ENCODE measurements around the gene MAN2A1. TPM values are rescaled to one million over a fixed set of nuclear protein-coding genes. Genes with fewer than 3 reads are reported as not detected.

MAN2A1 gene
- total RNA-seq, 1 experiment from 2014 or later: 35.4 TPM

GRCh38 chr5:109640976-109641375 lies 48.8 kb upstream of the MAN2A1 start (continued):
- TF ChIP-seq RAD21 (IDR thresholded peaks at IDR 0.05; ENCODE audit: low read depth) (no peak), EGR1 (IDR thresholded peaks at IDR 0.05; ENCODE audit: low read depth) (no peak), CBX3 (IDR thresholded peaks at IDR 0.05; ENCODE audit: low read depth) (no peak), SP1 (IDR thresholded peaks at IDR 0.05; ENCODE audit: low read depth) (no peak), MAX (IDR thresholded peaks at IDR 0.05) (no peak), SRF (IDR thresholded peaks at IDR 0.05; ENCODE audit: low read depth) (no peak)

- no peak overlapping the region for H3K27ac ChIP-seq (ENCODE audit: low read depth, low read length)
- CTCF ChIA-PET: no interaction called here
- no peak overlapping the region for H3K4me3 ChIP-seq (replicated peaks in 1 of 2; ENCODE audit: low read depth in 1 of 2, low read length in 2 of 2)
- no peak overlapping the region for H3K4me2 ChIP-seq (ENCODE audit: low read length)
- H3K27me3 ChIP-seq (ENCODE audit: insufficient read depth, low read length): no peaks in the 10 kb centered on the region
- ATAC-seq (no peak), DNase-seq (ENCODE audit: low read depth, low spot score) (no peak)
- no peak overlapping the region for H2AFZ ChIP-seq (ENCODE audit: low read depth, low read length, poor library complexity, severe bottlenecking)
- H4K20me1 ChIP-seq (ENCODE audit: insufficient read depth): no peaks in the 10 kb centered on the region
- H3K9ac ChIP-seq (ENCODE audit: low read length): no peak overlapping the region
- H3K36me3 ChIP-seq (ENCODE audit: control insufficient read depth in 1 of 2, insufficient read depth in 2 of 2, low read length in 2 of 2): no peaks in the 10 kb centered on the region
- H3K9me2 ChIP-seq (ENCODE audit: insufficient read depth): no peaks in the 10 kb centered on the region
- no peaks in the 10 kb centered on the region for H3K4me1 ChIP-seq (ENCODE audit: control insufficient read depth in 1 of 2, insufficient read depth in 2 of 2, low read length in 2 of 2)
- intact Hi-C loops (cut with micrococcal nuclease): no loop called here
- POLR2A ChIA-PET: no interaction called here
- TF ChIP-seq YY1 (IDR thresholded peaks at IDR 0.05; ENCODE audit: extremely low read depth, insufficient replicate concordance, low read depth, low read length) (no peak), ELF1 (IDR thresholded peaks at IDR 0.05; ENCODE audit: borderline replicate concordance, low read depth) (no peak), SRF (IDR thresholded peaks at IDR 0.05; ENCODE audit: low read depth) (no peak), POLR2AphosphoS5 (IDR thresholded peaks at IDR 0.05; ENCODE audit: low read depth, low read length) (no peak), SIN3A (IDR thresholded peaks at IDR 0.05; ENCODE audit: low read depth) (no peak), ATF3 (IDR thresholded peaks at IDR 0.05) (no peak), SP1 (IDR thresholded peaks at IDR 0.05; ENCODE audit: low read depth) (no peak), CBX3 (IDR thresholded peaks at IDR 0.05; ENCODE audit: low read depth) (no peak), ZBTB33 (IDR thresholded peaks at IDR 0.05; ENCODE audit: extremely low read depth, insufficient replicate concordance, low read length) (no peak), REST (IDR thresholded peaks at IDR 0.05; ENCODE audit: low read depth) (no peak), EGR1 (IDR thresholded peaks at IDR 0.05; ENCODE audit: low read depth) (no peak), JUND (IDR thresholded peaks at IDR 0.05) (no peak), CTCF (IDR thresholded peaks at IDR 0.05 in 2 of 3, conservative IDR thresholded peaks at IDR 0.05 in 1 of 3; ENCODE audit: borderline replicate concordance in 1 of 3, insufficient read depth in 1 of 3, low read depth in 2 of 3, low read length in 2 of 3) (no peak)
- H3K9me3 ChIP-seq (ENCODE audit: control insufficient read depth in 1 of 2, insufficient read depth in 1 of 2, low read depth in 1 of 2, low read length in 2 of 2): no peaks in the 10 kb centered on the region
- RAD21 ChIA-PET (ENCODE audit: low non-redundant PET in 1 of 2, low total read pairs in 2 of 2, uncharacterized antibody in 2 of 2, unreplicated experiment in 2 of 2): no interaction called here
- no TSS peak for BruUV-seq (replicated peaks)
- no peaks in the 10 kb centered on the region for H3K79me2 ChIP-seq (ENCODE audit: insufficient read depth, low read length)
These were observed 45.9 kb upstream of the MAN2A1 start for GRCh38 chr5:109643791-109644350.

Measured in HCT116 (cell line).